GM19395 (cell line): ENCODE results near the gene ADAMTS10.
"Not testable (repeated sequence)": the region's sequence is repeated elsewhere in the genome, so short reads cannot be mapped to it uniquely, and the experiment has no call there.

Experiments used
- ATAC-seq: cut with Tn5 transposase; IDR thresholded peaks from one replicate; pipeline ENCODE4 v1.9.1; 2021; ENCODE audit warnings: mild to moderate bottlenecking, moderate library complexity; ENCODE audit not compliant: unreplicated experiment

ADAMTS10 gene

DNA sequence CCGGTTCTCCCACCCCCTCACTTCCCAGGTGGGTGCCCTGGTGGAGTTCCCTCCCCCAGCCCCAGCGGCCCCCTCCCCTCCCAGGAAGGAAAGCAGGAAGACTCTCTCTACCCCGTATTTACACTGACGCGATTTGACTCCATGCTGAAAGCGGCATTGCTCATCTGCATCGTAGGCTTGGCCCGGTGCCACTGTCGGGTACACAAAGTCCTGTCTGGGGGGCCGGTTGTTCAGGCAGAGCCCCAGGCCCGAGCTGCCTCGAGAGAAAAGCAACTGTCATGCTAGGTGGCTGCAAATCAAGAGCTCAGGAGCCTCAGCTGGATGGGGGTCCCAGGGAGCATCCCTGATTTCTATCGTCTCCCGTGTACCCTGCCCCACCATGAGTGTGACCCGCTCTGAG lies 14.9 kb downstream of the ADAMTS10 start:
- ATAC-seq, result no peak

DNA sequence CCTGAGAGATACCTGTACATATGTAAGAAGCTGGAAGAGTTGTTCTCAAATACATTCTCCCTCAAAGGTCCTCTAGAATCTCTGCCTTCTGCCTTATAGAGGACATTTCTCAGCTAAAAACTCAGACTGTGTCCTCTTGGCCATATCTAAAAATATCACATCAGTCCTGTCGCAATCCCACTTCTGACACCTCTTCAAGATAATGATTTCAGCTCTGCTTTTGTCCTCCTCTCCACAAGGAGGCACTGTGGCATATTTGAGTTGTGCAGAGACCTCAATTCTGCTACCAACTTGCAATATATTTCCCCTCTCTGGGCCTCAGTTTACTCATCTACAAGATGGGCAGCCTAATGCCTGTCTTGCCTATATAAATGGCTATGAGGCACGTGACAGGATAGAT lies 16.6 kb downstream of the ADAMTS10 start:
- no peak for ATAC-seq

DNA sequence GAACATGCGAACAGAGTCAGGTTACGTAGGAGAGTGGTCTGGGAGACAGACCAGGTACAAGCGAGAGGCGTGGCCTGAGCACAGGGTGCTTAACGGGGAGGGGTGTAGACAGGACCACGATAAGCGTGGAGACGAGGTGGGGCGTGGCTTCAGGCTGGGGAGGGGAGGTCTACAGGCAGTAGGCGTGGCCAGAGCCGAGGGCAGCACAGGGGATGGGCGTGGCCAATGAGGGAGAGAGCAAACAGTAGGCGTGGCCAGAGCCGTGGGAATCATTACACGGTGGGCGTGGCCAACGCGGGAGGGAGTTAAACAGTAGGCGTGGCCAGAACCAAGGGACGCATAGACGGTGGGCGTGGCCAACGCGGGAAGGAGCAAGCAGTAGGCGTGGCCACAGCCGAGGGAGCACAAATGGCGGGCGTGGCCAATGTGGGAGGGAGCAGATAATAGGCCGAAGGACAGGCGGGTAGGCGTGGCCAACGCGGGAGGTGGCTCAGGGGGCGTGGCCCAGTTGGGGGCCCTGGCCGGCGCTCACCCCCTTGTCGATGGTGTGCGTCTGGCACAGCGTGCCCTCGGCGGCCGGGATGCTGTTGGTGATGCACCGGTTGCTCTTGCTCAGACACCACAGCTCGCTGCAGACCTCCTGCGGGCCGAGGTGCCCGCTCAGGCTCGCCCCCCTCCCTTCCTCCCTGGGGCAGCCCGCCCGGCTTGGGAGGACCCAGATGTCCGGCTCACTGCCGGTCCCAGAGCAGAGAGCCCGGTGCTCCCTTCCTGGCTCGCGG lies 18.1 kb downstream of the ADAMTS10 start:
- no peak for ATAC-seq

DNA sequence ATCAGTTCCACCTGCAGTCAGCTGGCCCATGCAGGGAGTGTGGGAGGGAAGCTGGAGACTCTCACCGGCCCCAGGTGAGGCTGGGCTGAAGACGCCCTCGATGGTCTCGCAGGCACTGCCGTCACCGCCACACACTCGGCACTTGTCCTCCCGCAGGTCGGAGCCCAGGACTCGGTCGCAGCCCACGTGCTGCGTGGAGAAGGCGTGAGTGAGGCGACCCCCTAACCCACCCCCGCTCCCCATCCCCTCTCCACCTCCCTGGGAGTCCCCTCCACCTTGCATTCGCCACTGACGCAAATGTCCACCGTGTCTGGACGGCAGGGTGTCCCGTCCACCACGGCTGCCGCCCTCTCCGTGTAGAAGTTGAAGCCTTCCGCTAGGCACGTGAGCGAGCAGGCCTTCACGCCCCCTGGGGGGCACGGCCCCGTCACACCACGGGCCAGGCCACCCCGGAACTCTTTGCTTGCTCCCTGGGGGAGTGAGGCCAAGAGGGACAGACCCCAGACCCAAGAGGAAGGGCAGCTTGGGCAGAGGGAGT lies 21.3 kb downstream of the ADAMTS10 start:
- no peak for ATAC-seq

DNA sequence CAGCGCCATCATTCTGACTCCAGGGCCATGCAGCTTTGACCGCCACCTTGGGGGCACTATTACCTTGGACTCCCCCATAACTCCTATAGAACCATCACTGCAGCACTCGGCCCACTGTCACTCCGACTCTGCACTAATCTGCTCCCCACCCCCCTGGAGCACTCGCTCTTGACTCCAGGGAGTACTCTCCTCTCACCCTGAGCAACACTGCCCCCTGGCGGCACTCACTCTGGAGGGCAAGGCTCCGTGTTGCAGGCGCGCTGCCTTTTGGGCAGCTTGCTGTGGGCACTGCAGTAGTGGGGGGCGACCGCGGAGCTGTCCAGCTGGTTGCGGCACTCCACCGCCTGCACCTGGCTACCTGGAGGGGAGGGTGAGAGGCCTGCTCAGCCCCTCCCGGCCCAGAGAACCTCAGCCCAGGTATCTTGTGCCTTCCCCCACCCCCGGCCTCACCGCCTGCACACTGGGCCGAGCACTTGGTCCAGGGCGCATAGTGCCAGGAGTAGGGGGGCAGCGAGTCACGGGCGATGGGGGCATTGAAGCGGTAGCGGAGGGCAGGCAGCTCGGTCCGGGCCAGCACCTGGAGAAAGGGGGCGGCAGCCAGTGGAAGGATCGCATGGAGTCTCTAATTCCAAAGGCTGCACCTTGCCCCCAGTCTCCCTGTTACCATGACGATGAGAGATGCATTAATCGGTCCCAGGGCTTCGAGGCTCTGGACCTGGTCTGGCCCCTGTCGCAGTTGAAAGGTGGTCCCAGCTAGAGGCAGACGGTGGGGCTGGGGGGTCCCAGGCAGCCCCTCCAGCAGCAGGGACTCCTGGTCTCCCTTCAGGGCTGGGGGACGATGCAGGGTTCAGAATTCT lies 24.4 kb downstream of the ADAMTS10 start:
- ATAC-seq, result no peak

DNA sequence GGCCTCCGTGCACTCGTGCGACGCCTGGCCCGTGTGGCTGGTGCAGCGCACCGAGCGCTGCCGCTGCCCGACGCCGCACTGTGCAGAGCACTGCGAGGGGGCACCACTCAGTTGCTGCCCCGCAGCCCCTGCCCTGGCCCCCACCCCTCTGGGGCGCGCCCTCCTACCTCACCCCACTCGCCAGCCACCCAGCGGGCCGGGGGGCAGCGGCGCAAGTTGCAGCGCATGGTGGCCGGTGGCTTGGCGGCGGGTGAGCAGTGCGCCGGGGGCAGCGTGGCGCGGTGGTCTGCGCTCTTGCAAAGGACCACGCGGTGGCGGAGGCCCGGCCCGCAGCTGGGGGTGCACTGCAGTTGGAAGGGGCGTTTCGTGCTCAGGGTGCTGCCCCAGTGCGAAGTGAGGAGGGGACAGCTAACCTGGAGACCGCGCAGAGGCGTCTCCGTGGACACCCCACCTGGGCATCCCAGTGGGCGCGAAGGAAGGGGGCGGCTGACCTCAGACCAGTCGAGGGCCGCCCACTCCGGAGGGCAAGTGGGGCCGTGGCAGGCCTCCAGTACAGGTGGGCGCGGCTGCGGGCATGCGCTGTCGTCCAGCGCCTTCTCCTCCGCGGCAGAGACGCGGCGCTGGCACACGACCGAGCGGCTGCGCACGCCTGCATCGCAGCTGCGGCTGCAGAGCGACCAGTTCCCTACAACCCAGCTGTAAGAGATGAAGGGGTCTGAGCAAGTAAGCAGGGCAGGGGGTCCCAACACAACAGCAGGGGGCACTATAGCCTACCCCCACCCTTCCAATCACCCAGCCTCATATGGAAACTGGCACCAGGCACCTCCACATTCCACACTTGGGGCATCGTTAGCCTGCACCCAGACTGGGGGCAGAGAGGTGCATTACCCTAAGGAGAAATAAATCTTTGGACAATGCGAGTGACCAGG lies 25.3 kb downstream of the ADAMTS10 start:
- no peak for ATAC-seq

DNA sequence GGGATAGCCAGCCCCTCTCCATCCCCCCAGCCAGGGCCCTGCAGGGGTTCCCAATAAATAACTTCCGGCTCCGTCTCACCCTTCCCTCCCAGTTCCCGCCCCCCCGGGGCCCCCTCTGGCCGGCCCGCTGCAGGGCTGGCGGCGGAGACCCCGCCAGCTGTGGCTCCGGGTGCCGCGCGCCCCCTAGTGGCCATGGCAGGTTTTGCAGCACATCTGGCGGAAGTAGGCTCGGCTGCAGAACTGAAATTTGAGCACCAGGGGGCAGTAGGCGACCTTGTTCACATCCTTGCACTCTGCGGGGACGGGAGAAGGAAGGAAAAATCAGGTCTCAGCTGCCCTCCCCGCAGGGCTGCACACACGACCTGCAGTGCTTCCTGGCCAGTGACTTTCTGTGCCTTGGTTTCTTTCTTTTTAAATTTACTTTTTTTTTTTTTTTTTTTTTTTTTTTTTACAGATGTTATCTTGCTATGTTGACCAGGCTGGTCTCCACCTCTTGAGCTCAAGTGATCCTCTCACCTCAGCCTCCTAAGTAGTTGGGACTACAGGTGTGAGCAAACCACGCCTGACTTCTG lies 29.7 kb downstream of the ADAMTS10 start:
- ATAC-seq, result no peak

DNA sequence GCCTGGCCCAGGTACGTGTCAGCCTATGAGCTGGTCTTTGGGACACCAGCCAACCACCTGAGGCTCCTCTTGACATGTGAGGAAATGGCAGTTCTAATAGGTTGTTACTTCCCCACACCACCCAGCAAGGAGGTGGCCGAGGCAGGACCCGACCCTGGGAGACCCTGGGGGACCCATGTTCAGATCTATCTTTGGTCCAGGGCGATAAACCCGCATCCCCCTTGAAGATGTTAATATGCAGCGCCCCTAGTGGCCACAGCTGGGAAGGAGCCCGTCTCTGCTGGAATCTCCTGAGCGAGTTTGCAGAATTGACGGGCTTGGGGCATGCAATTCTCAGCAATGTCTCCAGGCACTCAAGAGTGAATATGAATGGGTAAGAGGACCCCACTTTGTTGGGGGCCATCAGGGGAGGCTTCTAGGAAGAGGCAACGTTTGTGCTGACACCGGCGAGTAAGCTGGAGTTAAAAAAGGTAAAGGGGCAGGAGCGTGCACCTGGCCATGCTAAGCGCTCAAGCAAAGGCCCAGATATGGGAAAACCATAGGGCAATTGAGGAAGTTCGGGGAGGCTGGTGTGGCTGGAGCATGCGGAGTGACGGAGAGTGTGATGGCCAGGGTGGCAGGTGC lies 31.8 kb downstream of the ADAMTS10 start:
- no peak for ATAC-seq

DNA sequence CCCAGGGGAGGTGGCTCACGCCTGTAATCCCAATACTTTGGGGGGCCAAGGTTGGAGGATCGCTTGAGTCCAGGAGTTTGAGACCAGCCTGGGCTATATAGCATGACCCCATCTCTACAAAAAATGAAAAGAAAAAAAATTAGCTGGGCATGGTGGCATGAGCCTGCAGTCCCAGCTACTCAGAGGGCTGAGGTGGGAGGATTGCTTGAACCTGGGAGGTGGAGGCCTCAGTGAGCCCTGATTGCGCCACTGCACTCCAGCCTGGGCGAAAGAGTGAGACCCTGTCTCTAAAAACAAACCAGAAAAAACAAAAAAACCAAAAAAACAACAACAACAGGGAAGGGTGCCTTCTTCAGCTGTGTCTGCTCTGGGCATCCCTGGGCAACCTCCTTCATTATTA lies 32.8 kb downstream of the ADAMTS10 start:
- no peak for ATAC-seq

DNA sequence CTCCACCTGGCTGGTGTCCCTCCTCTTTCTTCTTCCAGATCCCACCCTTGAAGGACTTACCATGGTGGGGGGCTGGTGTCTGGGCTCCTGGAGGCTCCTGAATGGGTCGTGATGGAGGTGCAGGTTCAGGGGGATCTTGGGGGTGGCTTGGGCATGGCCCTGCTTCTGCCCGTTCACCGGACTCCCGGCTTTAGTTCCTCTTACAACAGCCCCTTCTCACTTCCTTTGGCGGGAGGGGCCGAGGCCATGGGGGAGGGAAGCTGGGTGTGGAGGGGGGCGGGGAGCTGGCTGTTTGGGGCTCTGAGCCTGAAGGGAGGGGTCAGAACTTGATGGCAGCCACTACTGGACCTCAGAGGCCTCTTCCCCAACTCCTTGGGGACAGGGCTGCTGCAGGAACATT lies 33.3 kb downstream of the ADAMTS10 start, which contains the start of gene MYO1F:
TSS of gene MYO1F (minus strand) at position 196 of the 400 bp plus-strand sequence. CDS start at position 63, 133 bp downstream.
- ATAC-seq, result no peak

DNA sequence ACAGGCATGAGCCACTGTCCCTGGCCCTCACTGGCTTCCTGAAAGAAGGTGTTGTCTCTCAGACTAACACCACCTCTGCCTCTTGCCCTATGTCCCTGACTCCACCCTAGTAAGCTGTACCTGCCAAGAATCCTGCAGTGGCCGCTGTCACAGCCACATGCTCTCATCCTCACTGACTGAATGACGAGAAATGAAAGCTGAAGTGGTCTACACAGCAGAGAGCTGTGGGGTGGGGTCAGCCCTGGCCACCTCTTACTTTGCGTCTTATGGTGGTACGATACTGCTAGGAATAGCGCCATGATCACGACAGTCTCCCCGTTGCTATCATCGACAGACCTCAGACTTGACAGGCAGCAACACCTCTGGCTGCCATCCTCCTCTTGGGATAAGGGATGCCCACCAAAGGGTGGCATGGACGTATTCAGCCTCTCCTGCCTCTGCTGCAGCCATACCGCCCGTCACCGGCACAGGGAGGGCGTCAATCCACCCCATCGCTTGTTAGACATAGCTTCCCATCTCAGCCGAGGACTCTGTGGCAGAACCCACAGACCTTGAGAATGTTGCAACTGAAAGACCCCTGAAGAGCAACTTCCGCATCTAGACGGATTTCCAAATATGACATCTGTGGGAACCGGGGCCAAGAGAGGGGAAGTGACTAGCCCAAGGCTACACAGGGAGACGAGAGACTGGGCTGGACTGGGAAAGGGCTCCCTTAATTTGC lies 34.1 kb downstream of the ADAMTS10 start:
- ATAC-seq, result no peak

DNA sequence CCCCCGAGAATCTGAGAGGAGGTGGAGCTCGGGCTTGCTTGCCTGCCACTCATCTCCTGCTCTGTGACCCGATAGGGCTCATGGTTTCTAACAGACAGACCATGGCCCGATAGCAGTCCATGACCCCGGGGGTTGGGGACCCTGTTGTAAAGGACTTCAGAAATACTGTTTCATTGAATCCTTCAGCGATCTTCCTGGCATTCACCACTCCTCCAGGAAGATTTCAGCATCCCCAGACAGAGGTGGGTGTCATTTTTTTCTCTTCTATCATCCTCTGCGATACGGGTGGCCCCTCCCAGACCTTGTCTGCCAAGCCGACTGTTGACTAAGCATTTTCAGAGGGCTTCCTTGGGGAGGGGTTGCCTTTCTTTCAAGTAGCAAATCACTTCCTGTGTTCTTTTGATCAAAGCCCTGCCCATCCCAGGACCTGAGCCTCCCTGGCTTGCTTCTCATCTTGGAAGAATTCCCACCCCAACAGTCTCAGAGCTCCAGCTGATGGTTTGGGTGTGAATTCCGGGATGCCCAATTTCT lies 35.0 kb downstream of the ADAMTS10 start:
- no peak for ATAC-seq

DNA sequence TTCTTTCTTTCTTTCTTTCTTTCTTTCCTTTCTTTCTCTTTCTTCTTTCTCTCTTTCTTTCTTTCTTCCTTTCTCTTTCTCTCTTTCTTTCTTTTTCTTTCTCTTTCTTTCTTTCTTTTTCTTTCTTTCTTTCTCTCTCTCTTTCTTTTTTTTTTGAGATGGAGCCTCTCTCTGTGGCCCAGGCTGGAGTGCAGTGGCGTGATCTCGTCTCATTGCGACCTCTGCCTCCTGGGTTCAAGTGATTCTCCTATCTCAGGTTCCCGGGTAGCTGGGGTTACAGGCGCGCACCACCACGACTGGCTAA lies 35.9 kb downstream of the ADAMTS10 start:
- ATAC-seq, result not testable (repeated sequence)

DNA sequence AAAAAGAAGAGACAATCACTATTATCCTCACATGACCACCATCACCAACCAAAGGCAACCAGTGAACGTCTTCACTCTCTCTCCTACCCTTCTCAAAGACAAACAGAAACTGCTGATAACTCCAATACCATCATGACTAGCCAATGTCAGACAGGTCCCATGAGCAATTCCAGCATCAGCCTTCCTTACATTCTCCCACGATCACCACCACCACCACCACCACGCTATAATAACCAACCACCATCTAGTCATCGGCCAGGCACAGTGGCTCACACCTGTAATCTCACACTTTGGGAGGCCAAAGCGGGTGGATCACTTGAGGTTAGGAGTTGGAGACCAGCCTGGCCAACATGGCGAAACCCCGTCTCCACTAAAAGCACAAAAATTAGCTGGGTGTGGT lies 37.2 kb downstream of the ADAMTS10 start:
- ATAC-seq, result no peak

DNA sequence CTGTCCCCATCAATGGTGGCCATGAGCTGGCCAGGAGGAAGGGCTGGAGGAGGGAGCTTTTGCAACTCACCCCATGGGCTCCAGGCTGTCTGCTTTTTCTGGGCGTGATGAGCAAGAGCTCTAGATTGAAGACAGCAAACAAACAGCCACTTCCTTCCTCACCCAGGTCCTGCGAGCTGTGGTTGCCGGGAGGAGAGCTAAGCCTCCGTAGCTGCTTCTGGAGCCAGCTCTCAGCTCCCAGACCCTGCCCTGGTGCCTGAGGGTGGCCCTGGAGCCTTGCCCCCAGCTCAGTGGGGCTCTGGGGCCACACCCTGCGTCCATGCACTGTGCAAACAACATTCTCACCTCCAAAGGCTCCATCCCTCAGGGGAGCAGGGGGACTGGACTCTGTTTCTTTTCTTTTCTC lies 39.5 kb downstream of the ADAMTS10 start:
- no peak for ATAC-seq

DNA sequence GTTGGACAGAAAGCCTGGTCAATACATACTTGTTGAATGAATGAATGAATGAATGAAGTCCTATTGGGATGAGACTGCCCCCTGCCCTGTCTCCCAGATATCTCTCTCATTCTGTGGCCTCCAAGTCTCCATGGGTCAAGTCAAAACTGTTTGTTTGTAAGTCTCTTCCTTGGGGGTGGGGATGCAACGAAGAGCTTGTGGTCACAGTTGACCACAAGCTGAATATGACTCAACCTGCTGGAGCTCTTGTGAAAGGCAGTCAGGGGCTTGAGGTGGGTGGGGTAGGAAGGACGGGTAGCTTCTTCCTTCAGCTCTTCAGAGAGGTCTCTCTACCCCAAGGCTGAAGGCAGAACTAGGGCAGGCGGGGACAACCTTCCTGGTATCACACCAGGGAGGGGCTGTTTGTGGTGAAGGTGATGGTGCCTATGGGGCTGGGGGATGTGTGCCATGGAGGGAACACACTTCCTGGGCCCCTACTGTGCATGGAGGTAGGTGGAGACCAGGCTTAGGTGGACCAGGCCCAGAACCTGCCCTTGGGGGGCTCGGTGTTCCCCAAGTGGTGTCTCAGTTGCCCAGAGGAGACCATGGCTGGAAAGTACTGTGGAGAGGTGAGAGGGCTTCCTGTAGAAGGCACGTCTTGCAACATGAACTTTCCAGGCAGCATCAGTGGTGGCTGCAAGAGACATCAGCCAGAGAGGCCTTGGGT lies 41.3 kb downstream of the ADAMTS10 start:
- ATAC-seq, result peak; percentile 90

DNA sequence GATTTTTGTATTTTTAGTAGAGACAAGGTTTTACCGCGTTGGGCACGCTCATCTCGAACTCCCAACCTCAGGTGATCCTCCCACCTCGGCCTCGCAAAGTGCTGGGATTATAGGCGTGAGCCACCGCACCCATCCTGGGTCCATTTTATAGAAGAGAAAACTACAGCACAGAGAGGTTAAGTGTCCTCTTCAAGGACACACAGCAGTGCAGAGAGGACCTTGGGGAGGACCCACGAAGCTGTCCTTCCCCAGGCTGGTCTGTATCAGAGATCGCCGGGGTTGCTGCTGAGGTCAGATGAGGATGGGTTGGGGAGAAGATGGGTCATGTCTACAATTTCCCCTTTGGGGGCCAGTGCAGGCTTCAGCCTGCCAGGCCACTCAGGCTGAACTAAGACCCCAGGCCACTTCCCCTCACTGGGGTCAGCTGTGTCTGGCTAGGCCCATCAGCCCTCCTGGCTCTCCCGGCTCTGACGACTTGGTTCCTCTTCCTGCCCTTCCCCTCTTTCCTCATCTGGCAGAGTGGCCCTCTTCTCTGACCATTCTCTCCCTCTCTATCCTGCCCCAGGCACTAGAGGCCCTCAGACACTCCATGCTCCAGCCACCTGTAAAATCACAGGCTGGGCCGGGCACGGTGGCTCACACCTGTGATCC lies 42.9 kb downstream of the ADAMTS10 start:
- no peak for ATAC-seq

DNA sequence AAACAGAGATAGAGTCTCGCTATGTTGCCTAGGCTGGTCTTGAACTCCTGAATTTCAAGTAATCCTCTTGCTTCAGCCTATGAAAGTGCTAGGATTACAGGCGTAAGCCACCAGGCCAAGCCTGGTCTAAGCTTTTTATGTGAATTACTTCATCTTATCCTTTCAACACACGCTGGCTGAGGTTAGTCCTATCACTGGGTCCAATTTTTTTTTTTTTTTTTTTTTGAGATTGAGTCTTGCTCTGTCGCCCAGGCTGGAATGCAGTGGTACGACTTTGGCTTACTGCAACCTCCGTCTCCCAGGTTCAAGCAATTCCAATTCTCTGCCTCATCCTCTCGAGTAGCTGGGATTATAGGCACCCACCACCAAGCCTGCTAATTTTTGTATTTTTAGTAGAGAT lies 43.7 kb downstream of the ADAMTS10 start:
- ATAC-seq, result no peak
